ENCODE measurements around the gene PDE3A. TPM values are rescaled to one million over a fixed set of nuclear protein-coding genes. Genes with fewer than 3 reads are reported as not detected.

PDE3A gene
- total and polyA plus RNA-seq, 10 of the 15 experiments (the other 5 are each of a cell fraction or from before 2014, with no cell fraction given) = 0.01 to 2.6 (median 1.5) TPM

DNA sequence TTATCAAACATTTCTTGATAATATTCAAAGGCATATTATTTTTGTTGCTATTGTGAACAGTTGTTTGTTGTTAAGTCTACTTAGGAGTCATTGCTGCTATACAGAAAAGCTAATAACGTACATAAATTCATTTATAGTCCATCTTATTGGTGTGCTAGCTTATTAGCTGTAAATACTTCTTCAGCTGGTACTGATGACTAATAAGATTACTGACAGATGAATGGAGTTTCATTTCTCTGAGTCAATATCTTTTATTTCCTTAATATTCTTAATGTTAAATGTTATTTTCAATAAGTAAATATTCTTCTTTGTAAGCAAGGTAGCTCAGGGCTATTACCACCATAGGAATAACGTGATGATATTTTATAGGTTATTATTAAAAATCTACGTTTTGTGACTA lies 187.4 kb downstream of the PDE3A start:
- RAD21 ChIA-PET (ENCODE audit: unreplicated experiment) = no interaction called here
- intact Hi-C loops (cut with micrococcal nuclease; ENCODE audit: unreplicated experiment) (no loop called here), in situ Hi-C loops (cut with MboI) (no loop called here)
- BruUV-seq (replicated peaks) = no TSS peak
- Histone ChIP-seq H3K4me2 (ENCODE audit: control insufficient read depth, insufficient read depth) (no peak overlapping the region), H3K4me1 (ENCODE audit: control insufficient read depth, insufficient read depth, low read length) (no peaks in the 10 kb centered on the region), H4K20me1 (ENCODE audit: control insufficient read depth, insufficient read depth) (no peaks in the 10 kb centered on the region), H3K27ac (ENCODE audit: control insufficient read depth, insufficient read depth) (no peak overlapping the region), H3K9me3 (replicated peaks; ENCODE audit: control insufficient read depth, insufficient read depth, low read length) (no peaks in the 10 kb centered on the region), H3K9ac (ENCODE audit: control insufficient read depth, insufficient read depth, low read length) (no peak overlapping the region), H3K4me3 (no peak overlapping the region), H3K36me3 (ENCODE audit: control insufficient read depth in 2 of 2, insufficient read depth in 2 of 2, low read length in 1 of 2) (no peaks in the 10 kb centered on the region), H3K27me3 (replicated peaks in 1 of 2; ENCODE audit: control insufficient read depth in 2 of 2, insufficient read depth in 2 of 2, low read length in 1 of 2) (no peaks in the 10 kb centered on the region), H3K79me2 (ENCODE audit: control insufficient read depth, insufficient read depth, low read length) (no peaks in the 10 kb centered on the region), H2AFZ (ENCODE audit: control insufficient read depth, low read depth, low read length) (no peak overlapping the region)
- DNase-seq (ENCODE audit: low read depth, low spot score) (no peak), FAIRE-seq (no peak), ATAC-seq (no peak)
- SMC1A ChIA-PET (ENCODE audit: uncharacterized antibody, unreplicated experiment) = interaction anchor here (0.9 to 2.3 kb wide), 2 partner anchors 9 to 10 kb away, joined by 3 to 6 read pairs; no protein-coding TSS in a partner anchor
- TF ChIP-seq ATF7 (IDR thresholded peaks at IDR 0.05; ENCODE audit: low read depth) = no peak
- TF ChIP-seq PML (IDR thresholded peaks at IDR 0.05; ENCODE audit: low read length) = no peak
- no peak for TF ChIP-seq EZH2 (IDR thresholded peaks at IDR 0.05; ENCODE audit: borderline replicate concordance, control insufficient read depth, low read depth, low read length)
- no peak for TF ChIP-seq CEBPB (IDR thresholded peaks at IDR 0.05; ENCODE audit: borderline replicate concordance in 1 of 2, low read depth in 2 of 2, low read length in 2 of 2)
- no peak for TF ChIP-seq FOXK2 (IDR thresholded peaks at IDR 0.05)
- no peak for TF ChIP-seq NFXL1 (IDR thresholded peaks at IDR 0.05; ENCODE audit: borderline replicate concordance)
- TF ChIP-seq SMAD1 (IDR thresholded peaks at IDR 0.05; ENCODE audit: low read depth, partially characterized antibody) = no peak
- TF ChIP-seq EP300 (IDR thresholded peaks at IDR 0.05; ENCODE audit: borderline replicate concordance in 1 of 2, control insufficient read depth in 1 of 2, low read depth in 2 of 2, low read length in 2 of 2) = no peak
- TF ChIP-seq FOS (IDR thresholded peaks at IDR 0.05; ENCODE audit: borderline replicate concordance, extremely low read depth, insufficient read length) = no peak
- TF ChIP-seq ZNF24 (IDR thresholded peaks at IDR 0.05) = no peak
- CTCF ChIA-PET = interaction anchor here (0.6 to 1.0 kb wide), 2 partner anchors 46 to 516 kb away, joined by 3 to 4 read pairs; no protein-coding TSS in a partner anchor
- WGBS (ENCODE audit: insufficient coverage, insufficient replicate concordance, low lambda C conversion rate, missing lambda C conversion rate) = 0% methylated on average over 3 of the region's 3 CpGs
- POLR2A ChIA-PET = no interaction called here
